SK-N-DZ (cell line): Measurements from ENCODE around the gene HMGCL.

Source experiments
- DNase-seq: peaks from one replicate; pipeline ENCODE4 v3.0.0-alpha.2; 2015; ENCODE audit warnings: low spot score

Gene HMGCL

DNA sequence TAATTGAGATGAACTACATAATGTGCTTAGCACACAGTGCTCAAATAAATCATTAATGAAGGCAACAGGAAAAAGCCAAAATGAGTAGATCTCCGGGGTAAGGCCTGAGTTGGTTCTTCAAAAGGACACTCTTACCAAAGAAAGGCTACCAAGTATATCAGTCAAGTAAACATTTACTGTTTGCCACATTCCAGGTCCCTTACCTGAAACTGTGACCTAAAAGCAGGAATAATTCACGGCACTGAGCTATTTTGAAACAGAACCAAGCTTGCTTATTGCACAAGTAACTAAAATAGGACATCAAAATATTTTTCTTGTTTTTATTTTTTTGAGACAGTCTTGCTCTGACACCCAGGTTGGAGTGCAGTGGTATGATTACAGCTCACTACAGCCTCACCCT lies 49.0 kb downstream of the HMGCL start:
- no peak for DNase-seq

DNA sequence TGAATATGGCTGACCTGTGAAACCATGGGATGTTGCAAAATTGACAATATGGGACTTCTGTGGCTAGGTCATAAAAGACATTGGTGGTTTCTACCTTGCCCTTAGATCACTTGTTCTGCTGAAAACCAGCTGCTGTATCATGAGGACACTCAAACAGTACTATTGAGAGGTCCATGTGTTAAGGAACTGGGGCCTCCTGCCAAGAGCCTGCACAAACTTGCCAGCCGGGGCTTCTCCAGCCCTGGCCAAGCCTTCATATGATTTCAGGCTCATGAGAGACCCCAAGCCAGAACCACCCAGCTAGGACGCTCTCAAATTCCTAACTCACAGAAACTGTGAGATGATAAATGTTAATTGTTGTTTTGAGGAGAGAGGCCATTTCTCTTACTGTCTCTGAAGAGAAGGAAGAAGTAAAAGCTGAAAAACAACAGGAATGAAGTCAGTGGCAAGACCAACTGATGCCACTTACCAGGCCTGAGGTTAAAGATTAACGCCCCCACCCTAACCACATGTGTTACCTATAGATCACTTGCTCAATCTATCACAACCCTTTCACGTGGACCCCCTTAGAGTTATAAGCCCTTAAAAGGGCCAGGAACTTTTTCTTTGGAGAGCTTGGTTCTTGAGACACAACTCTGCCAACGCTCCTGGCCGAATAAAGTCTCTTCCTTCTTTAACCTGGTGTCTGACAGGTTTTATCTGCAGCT lies 50.9 kb downstream of the HMGCL start:
- DNase-seq: no peak

DNA sequence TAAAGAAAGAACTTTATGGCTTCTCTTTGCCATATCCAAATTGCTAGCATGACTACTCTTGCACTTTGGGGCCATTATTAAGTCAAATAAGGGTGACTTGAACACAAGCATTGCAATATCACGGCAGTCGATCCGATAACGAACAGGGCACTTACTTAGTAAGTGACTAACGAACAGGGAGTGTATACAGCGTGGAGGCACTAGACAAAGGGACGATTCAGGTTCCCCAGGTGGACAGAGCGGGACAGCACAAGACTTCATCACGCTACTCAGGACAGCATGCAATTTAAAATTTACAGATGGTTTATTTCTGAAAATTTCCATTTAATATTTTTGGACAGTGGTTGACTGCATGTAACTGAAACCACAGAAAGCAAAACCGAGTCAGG lies 52.4 kb downstream of the HMGCL start:
- DNase-seq: no peak

DNA sequence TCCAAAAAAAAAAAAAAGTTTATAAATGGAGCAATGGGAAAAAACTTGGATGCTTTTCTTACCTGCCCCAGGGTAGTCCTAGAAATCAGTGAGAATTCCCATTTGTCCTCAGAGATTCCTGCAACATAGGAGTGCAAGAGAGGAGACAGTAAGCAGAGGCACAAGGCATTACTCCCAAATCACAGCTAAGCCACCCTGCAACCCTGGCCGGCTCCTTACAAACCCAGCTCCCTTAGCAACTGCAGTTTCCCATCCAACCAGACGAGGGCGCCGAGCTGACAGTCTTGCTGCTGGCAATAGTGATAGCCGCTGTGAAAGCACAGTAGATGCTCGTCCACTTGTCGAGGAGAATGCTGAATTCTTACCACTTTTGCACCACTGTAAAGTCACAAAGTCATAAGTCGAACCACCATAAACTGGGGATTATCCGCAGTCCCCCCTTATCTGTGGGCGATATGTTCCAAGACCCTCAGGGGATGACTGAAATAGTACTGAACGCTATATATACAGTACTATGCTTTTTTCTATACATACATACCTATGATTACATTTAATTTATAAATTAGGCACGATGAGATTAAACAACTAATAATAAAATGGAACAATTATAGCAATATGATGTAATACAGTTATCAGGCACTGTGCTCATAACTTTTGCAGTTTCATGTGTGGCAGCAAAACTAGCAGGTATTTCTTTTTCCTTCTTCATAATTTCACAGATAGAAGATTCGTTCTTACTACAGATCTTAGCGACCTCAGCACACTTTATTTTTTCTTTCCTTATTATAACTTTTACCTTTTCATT lies 53.0 kb downstream of the HMGCL start:
- peak; percentile 70 for DNase-seq

DNA sequence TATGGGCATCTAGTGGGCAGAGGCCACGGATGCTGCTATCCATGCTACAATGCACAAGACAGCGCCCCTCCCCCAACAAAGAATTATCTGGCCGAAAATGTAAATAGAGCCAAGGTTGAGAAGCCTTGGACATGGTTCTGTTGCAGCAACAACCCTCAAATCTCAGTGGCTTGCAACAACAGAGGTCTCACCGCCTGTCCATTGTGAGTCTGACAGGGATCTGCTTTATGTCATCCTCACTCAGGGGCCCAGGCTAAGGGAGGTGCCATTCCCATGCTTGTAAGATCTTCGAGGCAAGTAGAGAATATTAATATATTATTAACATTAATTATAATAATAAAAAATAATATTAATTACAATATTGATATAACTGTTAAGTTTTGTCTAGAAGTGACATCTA lies 56.5 kb downstream of the HMGCL start:
- DNase-seq: no peak

DNA sequence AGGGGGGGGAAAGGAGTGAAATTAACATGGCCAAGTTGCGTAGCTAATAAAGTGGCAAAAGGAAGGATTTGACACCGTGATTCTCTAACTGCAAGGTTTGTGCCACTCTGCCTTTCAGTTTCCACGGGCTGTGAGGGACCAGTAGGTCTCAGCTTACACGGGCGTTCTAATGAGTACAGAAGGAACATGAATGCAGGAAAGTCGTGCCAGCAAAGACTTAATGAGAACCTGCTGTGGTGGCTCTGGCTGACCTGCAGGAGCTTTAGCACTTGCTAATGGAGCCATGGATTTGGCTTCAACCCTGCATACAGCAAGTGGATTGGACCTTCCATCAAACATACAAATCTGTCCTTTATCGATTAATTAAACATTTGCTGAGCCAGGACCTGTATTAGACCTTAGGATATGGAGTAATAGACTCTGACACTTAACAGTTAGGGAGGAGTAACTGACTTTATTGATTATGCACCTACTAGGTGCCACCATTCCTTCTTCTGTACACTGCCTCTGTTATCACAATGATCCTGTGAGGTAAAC lies 62.1 kb downstream of the HMGCL start:
- DNase-seq: no peak

DNA sequence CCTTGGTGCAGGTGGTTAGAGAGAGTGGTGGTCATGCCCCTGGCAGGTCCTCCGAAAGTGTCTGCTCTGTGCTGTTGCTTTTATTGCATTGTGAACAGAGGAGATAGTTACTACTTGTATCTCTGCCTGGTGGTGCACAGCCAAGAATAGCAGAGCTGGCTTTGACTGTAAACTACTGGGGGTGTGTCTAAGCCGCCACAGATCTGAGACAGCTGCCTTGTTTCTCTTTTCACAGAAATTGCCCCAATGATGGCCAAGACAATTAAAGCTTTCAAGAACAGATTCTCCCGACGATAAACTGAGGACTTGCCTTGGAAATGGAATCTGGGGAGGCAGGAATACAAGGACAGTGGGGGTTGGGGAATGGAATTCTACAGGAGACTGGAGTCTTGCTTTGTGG lies 66.0 kb downstream of the HMGCL start:
- no peak for DNase-seq

DNA sequence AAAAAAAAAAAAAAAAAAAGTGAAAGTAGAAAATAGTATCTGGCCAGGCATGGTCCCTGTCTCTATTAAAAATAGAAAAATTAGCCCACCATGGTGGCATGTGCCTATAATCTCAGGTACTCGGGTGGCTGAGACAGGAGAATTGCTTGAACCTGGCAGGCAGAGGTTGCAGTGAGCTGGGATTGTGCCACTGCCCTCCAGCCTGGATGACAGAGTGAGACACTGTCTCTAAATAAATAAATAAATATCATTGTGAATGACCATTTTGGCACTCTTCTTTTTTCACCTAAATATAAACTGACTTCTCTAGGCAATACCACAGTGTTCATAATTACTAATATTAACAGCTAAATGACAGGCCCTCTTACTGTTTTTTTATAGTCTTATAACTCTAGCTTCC lies 67.4 kb downstream of the HMGCL start:
- no peak for DNase-seq

DNA sequence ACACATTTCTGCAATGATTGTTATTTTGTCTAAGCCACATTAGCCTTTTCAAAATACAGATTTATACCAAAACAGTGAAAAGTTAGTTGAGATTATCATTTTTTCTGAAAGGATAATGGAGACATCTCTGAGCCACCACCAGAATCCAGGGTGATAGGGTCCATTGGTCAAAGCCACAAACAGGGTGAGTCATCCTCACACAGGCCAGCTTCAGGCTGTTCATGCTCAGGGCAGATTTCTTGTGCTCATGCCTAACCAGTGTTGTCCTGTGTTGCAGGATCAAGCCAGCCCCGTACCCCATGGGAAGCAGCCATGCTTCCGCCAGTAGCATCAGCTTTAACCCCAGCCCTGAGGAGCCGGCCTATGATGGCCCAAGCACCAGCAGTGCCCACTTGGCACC lies 68.6 kb downstream of the HMGCL start:
- DNase-seq: no peak

DNA sequence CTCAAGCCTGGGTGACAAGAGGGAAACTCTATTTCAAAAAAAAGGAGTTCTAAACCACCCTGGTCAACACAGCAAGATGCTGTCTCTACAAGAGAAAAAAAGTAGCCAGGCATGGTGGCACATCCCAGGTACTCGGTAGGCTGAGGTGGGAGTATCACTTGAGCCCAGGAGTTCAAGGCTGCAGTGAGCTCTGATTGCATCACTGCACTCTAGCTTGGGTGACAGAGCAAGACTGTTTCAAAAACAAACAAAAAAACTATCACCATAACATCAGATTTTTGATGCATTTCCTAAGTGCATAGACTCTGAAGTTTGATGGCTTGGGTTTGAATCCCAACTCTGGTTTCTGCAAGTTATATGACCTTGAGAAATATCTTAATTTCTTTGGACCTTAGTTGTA lies 72.3 kb downstream of the HMGCL start:
- DNase-seq: no peak
